OCI-LY1 (cell line): ENCODE measurements around the gene CD3G.

ENCODE experiments used
- H2AFZ ChIP-seq: fragments of 200-600 bp; sonication (generic), shearing (Covaris generic); 2 replicates; pipeline ENCODE4 v1.6.0; 2014; ENCODE audit warnings: antibody characterized with exemption, mild to moderate bottlenecking, low read length
- H3F3A ChIP-seq: fragments of 200-600 bp; sonication (generic), shearing (Covaris generic); 2 replicates; pipeline ENCODE4 v1.6.0; 2014; ENCODE audit warnings: mild to moderate bottlenecking, antibody characterized with exemption, low read length, moderate library complexity; ENCODE audit not compliant: insufficient read depth
- H3K27ac ChIP-seq: fragments of 200-600 bp; sonication (generic); 2 replicates; pipeline ENCODE4 v1.5.1; 2014; ENCODE audit warnings: low read length, mixed run types, mild to moderate bottlenecking, low read depth; ENCODE audit not compliant: poor library complexity, severe bottlenecking
- H3K27me3 ChIP-seq: fragments of 200-600 bp; sonication (generic); 2 replicates; pipeline ENCODE4 v1.6.0; 2014; ENCODE audit warnings: antibody characterized with exemption, mild to moderate bottlenecking, low read length, moderate library complexity; ENCODE audit not compliant: insufficient read depth
- H3K36me3 ChIP-seq: fragments of 200-600 bp; sonication (generic); 2 replicates; pipeline ENCODE4 v1.6.1; 2014; ENCODE audit warnings: mild to moderate bottlenecking, antibody characterized with exemption, low read length, moderate library complexity, mixed read lengths; ENCODE audit not compliant: insufficient read depth
- H3K4me1 ChIP-seq: fragments of 200-600 bp; sonication (generic); 2 replicates; pipeline ENCODE4 v1.5.1; 2014; ENCODE audit warnings: mild to moderate bottlenecking, low read length, moderate library complexity; ENCODE audit not compliant: insufficient read depth, severe bottlenecking
- H3K4me2 ChIP-seq: fragments of 200-600 bp; sonication (generic), shearing (Covaris generic); 2 replicates; pipeline ENCODE4 v1.6.1; 2014; ENCODE audit warnings: low read length
- H3K4me3 ChIP-seq: fragments of 200-600 bp; sonication (generic); 2 replicates; pipeline ENCODE4 v1.5.1; 2014; ENCODE audit warnings: low read length, low read depth, mild to moderate bottlenecking, mixed read lengths; ENCODE audit not compliant: poor library complexity, severe bottlenecking
- H3K79me2 ChIP-seq: fragments of 200-600 bp; shearing (Covaris generic); 2 replicates; pipeline ENCODE4 v1.6.1; 2016; ENCODE audit warnings: mixed run types, low read length, mixed read lengths; ENCODE audit not compliant: insufficient read depth
- H3K9ac ChIP-seq: fragments of 200-600 bp; sonication (generic), shearing (Covaris generic); 2 replicates; pipeline ENCODE4 v1.6.1; 2014; ENCODE audit warnings: mild to moderate bottlenecking, low read length, mixed read lengths
- H3K9me2 ChIP-seq: fragments of 200-600 bp; sonication (generic), shearing (Covaris generic); 2 replicates; pipeline ENCODE4 v1.6.1; 2014; ENCODE audit warnings: low read depth, mild to moderate bottlenecking, low read length, mixed read lengths
- H3K9me3 ChIP-seq: fragments of 200-600 bp; shearing (Covaris generic); 2 replicates; pipeline ENCODE4 v1.6.1; 2014; ENCODE audit warnings: low read length, mixed read lengths
- H4K20me1 ChIP-seq: fragments of 200-600 bp; sonication (generic), shearing (Covaris generic); 2 replicates; pipeline ENCODE4 v1.6.0; 2016; ENCODE audit warnings: mild to moderate bottlenecking, low read length; ENCODE audit not compliant: insufficient read depth
- EZH2 ChIP-seq: fragments of 200-600 bp; sonication (generic), shearing (Covaris generic); IDR thresholded peaks from 2 replicates; pipeline ENCODE4 v1.8.0; 2017; ENCODE audit warnings: borderline replicate concordance, mixed run types, mild to moderate bottlenecking, antibody characterized with exemption, low read length, moderate library complexity, mixed read lengths
- TF ChIP-seq, protein P1 (sequence below): fragments of 200-600 bp; sonication (generic), shearing (Covaris generic); IDR thresholded peaks from 2 replicates; pipeline ENCODE4 v1.5.1; 2017; ENCODE audit warnings: mild to moderate bottlenecking, antibody characterized with exemption, low read length, moderate library complexity, mixed read lengths

The CD3G gene

DNA sequence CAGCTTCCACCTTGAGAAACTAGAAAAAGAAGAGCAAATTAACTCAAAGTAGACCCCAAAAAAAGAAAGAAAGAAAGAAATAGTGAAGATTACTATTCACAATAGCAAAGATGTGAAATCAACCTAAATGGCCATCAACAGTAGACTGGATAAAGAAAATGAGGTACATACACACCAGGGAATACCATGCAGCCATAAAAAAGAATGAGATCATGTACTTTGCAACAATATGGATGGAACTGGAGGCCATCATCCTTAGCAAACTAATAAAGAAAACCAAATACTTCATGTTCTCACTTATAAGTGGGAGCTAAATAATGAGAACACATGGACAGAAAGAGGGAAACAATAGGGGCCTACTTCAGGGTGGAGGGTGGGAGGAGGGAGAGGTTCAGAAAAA is 15.4 kb upstream of the CD3G start:
- no peaks in the 10 kb centered on the region for H3K9me2 ChIP-seq
- no peaks in the 10 kb centered on the region for H3K27me3 ChIP-seq
- no peaks in the 10 kb centered on the region for H3K4me1 ChIP-seq
- no peak overlapping the region for H3K4me3 ChIP-seq
- no peak overlapping the region for H3K27ac ChIP-seq
- TF ChIP-seq, protein P1, sequence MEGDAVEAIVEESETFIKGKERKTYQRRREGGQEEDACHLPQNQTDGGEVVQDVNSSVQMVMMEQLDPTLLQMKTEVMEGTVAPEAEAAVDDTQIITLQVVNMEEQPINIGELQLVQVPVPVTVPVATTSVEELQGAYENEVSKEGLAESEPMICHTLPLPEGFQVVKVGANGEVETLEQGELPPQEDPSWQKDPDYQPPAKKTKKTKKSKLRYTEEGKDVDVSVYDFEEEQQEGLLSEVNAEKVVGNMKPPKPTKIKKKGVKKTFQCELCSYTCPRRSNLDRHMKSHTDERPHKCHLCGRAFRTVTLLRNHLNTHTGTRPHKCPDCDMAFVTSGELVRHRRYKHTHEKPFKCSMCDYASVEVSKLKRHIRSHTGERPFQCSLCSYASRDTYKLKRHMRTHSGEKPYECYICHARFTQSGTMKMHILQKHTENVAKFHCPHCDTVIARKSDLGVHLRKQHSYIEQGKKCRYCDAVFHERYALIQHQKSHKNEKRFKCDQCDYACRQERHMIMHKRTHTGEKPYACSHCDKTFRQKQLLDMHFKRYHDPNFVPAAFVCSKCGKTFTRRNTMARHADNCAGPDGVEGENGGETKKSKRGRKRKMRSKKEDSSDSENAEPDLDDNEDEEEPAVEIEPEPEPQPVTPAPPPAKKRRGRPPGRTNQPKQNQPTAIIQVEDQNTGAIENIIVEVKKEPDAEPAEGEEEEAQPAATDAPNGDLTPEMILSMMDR = no peak
- no peak for TF ChIP-seq EZH2
- H3K9ac ChIP-seq = no peak overlapping the region
- H3K79me2 ChIP-seq = no peaks in the 10 kb centered on the region
- no peaks in the 10 kb centered on the region for H3F3A ChIP-seq
- no peaks in the 10 kb centered on the region for H3K36me3 ChIP-seq
- H4K20me1 ChIP-seq = no peaks in the 10 kb centered on the region
- no peak overlapping the region for H3K4me2 ChIP-seq
- H2AFZ ChIP-seq = no peak overlapping the region
- H3K9me3 ChIP-seq = no peaks in the 10 kb centered on the region

DNA sequence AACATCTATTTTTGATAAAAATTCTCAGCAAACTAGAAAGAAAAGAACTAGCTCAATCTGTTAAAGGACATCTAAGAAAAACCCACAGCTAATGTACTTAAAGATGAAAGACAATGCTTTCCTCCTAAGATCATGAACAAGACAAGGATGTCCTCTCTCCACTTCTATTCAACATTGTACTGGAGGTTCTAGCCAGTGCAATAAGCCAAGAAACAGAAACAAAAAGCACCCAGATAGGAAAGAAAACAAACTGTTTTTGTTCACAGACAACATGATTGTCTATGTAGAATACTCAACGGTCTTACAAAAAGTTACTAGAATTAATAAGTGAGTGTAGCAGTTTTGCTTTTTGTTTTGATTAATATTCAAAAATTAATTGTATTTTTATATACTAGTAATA is 9.4 kb upstream of the CD3G start:
- Histone ChIP-seq H3K27ac (no peak overlapping the region), H4K20me1 (no peaks in the 10 kb centered on the region), H3K4me1 (peaks cover 17% of the 10 kb centered on the region), H3K36me3 (no peaks in the 10 kb centered on the region), H3F3A (no peaks in the 10 kb centered on the region), H3K9me2 (no peaks in the 10 kb centered on the region), H3K4me3 (no peak overlapping the region), H3K27me3 (no peaks in the 10 kb centered on the region), H3K4me2 (no peak overlapping the region), H3K79me2 (no peaks in the 10 kb centered on the region), H2AFZ (no peak overlapping the region), H3K9me3 (no peaks in the 10 kb centered on the region), H3K9ac (no peak overlapping the region)
- TF ChIP-seq EZH2 = no peak
- TF ChIP-seq, protein P1 = no peak

DNA sequence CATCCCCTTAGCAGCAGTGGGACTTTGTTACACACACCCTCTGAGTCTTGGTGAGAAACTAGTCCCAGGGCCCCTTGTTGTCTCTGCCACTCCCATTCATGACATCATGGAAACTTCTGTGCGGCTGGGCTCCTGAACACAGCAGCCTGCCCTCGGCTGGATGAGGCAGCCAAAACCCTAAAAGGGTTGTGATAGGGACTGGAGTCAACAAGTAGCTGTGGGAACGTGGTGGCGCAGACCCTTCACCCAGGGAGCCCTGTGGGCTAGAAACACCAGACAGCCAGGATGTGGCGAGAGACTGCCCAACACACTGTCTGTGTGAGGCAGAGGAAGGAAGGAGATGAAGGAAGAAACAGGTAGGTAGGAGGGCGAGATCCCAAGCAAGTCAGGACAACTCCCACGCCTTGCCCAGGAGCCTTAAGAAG is 5.5 kb upstream of the CD3G start:
- Histone ChIP-seq H3K4me1 (peaks cover 53% of the 10 kb centered on the region), H3K4me2 (peak overlapping the region; percentile 57), H3K4me3 (peak overlapping the region; percentile 39), H3K79me2 (no peaks in the 10 kb centered on the region), H3F3A (no peaks in the 10 kb centered on the region), H3K27me3 (no peaks in the 10 kb centered on the region), H3K36me3 (no peaks in the 10 kb centered on the region), H4K20me1 (no peaks in the 10 kb centered on the region), H2AFZ (no peak overlapping the region), H3K9ac (peak overlapping the region; percentile 44; the same call in 1 of the 2 replicates), H3K9me2 (no peaks in the 10 kb centered on the region), H3K9me3 (no peaks in the 10 kb centered on the region), H3K27ac (peak overlapping the region; percentile 73)
- no peak for TF ChIP-seq EZH2
- TF ChIP-seq, protein P1 = no peak
